Kidney capillary endothelial cell (primary cell): ENCODE results near the gene NR2E3.
"Not testable (repeated sequence)": the region's sequence is repeated elsewhere in the genome, so short reads cannot be mapped to it uniquely, and the experiment has no call there.

ENCODE experiments used
- DNase-seq: peaks from one replicate; pipeline ENCODE4 v3.0.0-alpha.2; 2018; ENCODE audit warnings: low spot score

Gene NR2E3

GRCh38 chr15:71815301-71815700 is 4.9 kb downstream of the NR2E3 start:
- DNase-seq, result no peak

GRCh38 chr15:71817351-71817750 is 7.0 kb downstream of the NR2E3 start:
- no peak for DNase-seq

GRCh38 chr15:71820127-71820526 is 9.8 kb downstream of the NR2E3 start:
- DNase-seq, result no peak

- DNase-seq, result no peak
Observed at GRCh38 chr15:71821547-71822129, 11.3 kb downstream of the NR2E3 start.

DNA sequence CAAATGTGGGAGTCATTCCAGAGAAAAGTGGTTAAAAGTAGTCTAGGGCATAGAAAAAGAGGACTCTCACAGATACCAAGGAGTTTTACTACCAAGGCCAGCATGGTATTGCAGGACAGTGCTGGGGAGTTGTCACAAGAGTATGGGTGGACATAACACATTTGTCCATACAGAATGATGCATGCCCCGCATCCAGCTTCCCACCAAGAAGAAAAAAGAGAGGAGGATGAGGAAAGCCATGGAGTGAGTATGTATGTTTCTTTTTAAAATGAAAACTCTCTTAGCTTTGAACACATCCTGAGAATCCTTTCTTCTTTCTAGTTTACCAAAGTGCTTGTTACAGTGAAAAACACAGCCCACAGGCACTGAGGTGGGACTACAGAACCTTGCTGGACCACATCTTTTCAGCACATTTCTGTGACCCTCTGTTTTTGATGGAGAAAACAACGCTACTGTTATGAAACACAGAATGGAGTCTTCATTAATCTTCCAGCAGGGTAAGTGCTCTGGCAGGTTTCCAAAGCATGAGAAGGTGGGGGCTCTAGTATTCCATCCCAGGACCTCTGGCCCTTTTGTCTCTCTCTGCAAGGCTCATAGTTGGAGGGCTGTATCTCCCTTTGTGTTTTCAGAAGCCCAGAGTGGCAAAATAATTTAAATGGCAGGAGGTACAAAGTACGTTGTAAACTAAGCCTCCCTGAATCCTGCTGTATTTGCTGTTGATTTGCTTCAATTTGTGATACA is 12.7 kb downstream of the NR2E3 start:
- DNase-seq, result no peak

DNA sequence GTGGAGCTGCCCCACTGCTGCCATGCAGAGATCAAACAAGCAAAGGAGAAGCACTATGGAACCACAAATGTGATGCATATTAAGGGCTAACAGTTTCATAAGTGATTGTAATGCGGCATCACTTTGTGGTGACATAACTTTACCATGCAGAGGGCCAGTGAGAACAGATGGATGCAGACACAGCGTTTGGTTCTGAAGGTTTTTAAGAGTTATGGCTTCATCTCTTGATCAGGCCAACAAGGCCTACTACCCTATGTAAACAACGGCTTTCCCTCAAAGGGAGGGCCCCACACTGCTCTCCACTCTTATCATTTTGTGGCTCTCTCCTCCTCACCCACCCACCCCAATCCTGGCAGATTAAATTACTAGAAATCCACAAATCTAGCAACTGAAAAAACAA is 13.4 kb downstream of the NR2E3 start:
- DNase-seq, result no peak

- no peak for DNase-seq
Observed at GRCh38 chr15:71825021-71825730, 14.8 kb downstream of the NR2E3 start.

DNA sequence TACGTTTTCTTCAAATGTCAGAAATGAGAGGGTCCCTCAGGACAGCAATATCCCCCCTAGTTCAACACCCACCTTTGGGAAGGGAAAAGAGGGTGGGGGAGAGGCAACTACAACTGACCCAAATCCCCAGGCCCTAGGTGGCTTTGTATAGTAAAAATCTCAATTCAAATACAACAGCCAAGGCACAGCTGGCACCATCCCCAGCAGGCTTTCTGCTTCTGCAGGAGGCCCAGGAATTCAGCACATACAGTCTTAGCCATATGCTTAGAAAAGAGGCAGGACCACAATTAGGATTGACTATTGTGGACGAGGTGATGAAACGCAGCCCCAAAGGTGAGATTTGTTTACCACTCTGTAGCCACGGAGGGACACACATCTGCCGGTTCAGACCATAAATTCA is 15.8 kb downstream of the NR2E3 start:
- DNase-seq, result no peak

DNA sequence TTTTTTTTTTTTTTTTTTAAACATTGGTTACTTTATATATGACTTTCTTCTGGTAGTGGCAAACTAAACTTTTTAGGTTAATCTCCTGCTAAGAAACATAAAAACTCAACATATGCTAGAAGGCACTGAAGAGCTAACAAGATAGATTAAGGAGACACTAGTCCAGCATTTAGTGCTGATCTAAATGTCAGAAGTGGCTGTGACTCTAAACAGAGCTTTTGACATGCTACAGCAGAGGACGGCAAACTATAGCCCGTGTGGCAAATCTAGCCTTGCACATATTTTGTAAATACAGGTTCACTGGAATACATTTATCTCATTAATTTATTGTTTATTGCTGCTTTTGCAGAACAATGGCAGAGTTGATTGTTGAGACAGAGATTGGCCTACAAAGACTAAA is 20.6 kb downstream of the NR2E3 start:
- DNase-seq, result no peak

DNA sequence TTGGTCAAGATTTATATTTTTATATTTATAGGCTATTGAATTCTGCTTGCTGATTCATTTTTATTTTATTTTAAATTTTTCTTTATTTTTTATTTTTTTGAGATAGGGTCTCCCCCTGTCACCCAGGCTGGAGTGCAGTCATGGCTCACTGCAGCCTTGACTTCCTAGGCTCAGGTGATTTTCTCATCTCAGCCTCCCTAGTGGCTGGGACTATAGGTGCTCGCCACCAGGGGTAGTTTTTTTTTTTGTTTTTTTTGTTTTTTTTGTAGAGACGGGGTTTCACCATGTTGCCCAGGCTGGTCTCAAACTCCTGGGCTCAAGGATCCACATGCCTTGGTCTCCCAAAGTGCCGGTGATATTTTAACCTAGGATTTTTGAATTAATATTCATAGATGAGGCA is 31.2 kb downstream of the NR2E3 start:
- no peak for DNase-seq

DNA sequence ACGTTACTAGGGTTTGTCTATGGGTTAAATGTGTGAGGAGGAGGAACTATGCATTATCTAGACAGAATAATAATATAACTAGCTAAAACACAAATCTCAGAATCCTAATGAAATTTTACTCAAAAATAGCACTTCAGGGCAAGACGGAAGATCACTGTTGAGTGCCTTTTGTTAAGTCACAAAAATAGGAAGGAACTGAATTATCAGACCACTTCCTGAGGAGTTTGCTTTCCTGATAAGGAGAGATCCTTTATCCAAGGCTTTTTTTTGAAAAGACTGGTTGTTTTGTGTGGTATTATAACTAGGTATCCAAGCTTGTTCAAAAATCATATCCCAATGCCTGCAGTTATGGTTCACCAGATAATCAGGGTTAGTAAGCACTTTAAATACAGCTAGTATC is 34.6 kb downstream of the NR2E3 start:
- DNase-seq, result peak; percentile 65

DNA sequence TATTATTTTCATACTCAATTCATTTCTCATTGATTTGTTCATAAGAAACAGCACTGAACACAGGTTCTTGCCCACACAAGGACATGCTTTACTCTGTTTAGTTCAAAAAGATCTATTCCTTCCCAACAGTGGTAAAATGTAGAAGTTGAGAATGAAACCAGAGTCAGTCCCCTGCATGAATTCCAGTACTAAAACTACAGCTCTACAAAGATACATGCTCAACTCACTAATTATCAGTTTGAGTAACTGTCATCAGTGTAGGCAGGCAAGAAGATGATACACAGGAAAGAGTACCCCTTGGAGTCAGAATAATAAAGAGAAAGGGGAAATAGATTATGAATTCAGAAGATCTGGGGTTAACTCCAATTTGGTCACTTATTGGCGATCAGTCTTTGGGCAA is 43.2 kb downstream of the NR2E3 start:
- DNase-seq, result no peak

DNA sequence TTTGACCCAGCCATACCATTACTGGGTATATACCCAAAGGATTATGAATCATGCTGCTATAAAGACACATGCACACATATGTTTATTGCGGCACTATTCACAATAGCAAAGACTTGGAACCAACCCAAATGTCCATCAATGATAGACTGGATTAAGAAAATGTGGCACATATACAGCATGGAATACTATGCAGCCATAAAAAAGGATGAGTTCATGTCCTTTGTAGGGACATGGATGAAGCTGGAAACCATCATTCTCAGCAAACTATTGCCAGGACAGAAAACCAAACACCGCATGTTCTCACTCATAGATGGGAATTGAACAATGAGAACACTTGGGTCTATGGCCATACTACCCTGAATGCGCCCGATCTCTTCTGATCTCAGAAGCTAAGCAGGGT is 47.9 kb downstream of the NR2E3 start:
- not testable (repeated sequence) for DNase-seq
